ENCODE results near the gene ANKMY1. TPM values are rescaled to one million over a fixed set of nuclear protein-coding genes. Genes with fewer than 3 reads are reported as not detected.

ANKMY1 gene
- total and polyA plus RNA-seq, 2 experiments from 2014 or later: 2.3 to 8.9 TPM

GRCh38 chr2:240573071-240573515 lies 15.3 kb upstream of the ANKMY1 start:
- no peak overlapping the region for H3K27ac Mint-ChIP-seq
- H3F3A ChIP-seq (replicated peaks; ENCODE audit: low read depth): no peaks in the 10 kb centered on the region
- TF ChIP-seq ZNF331 (CRISPR knock-in tag; IDR thresholded peaks at IDR 0.05; ENCODE audit: low read depth) (no peak), STAT1 (IDR thresholded peaks at IDR 0.05; ENCODE audit: unreplicated experiment) (no peak), CREB1 (CRISPR knock-in tag; IDR thresholded peaks at IDR 0.05; ENCODE audit: low read depth) (no peak), ZNF462 (CRISPR knock-in tag; IDR thresholded peaks at IDR 0.05) (no peak), JUNB (IDR thresholded peaks at IDR 0.05; ENCODE audit: unreplicated experiment) (no peak), ZNF114 (CRISPR knock-in tag; IDR thresholded peaks at IDR 0.05) (no peak), CTCF (conservative IDR thresholded peaks at IDR 0.05; ENCODE audit: low read depth in 2 of 2) (no peak), REST (IDR thresholded peaks at IDR 0.05; ENCODE audit: unreplicated experiment) (no peak), EZH2phosphoT487 (IDR thresholded peaks at IDR 0.05; ENCODE audit: unreplicated experiment) (no peak), ETS1 (IDR thresholded peaks at IDR 0.05) (no peak), EZH2 (IDR thresholded peaks at IDR 0.05; ENCODE audit: low read depth, unreplicated experiment) (no peak), NANOG (IDR thresholded peaks at IDR 0.05; ENCODE audit: borderline replicate concordance) (no peak), POLR2AphosphoS5 (IDR thresholded peaks at IDR 0.05; ENCODE audit: low read depth) (no peak)

More at GRCh38 chr2:240573071-240573515, 15.3 kb upstream of the ANKMY1 start:
- Histone ChIP-seq H3K9me2 (ENCODE audit: insufficient read depth) (no peaks in the 10 kb centered on the region), H2AFZ (no peak overlapping the region), H4K20me1 (replicated peaks; ENCODE audit: insufficient read depth) (no peaks in the 10 kb centered on the region; the same call in 1 of the 2 replicates), H3K27me3 (ENCODE audit: insufficient read depth) (peaks cover 16% of the 10 kb centered on the region), H3K27ac (ENCODE audit: low read depth) (no peak overlapping the region), H3K4me1 (ENCODE audit: insufficient read depth) (0 out of 2 replicates have a peak, but pooled peaks cover 3% of the 10 kb centered on the region), H3K4me2 (no peak overlapping the region), H3K36me3 (ENCODE audit: insufficient read depth) (no peaks in the 10 kb centered on the region), H3K79me2 (replicated peaks; ENCODE audit: insufficient read depth) (no peaks in the 10 kb centered on the region), H3K4me3 (no peak overlapping the region)
- no peak for DNase-seq (ENCODE audit: low spot score)
- no peaks in the 10 kb centered on the region for H3K9me3 Mint-ChIP-seq
- H3K4me1 Mint-ChIP-seq: 0 out of 3 replicates have a peak, but pooled peaks cover 2% of the 10 kb centered on the region
- H3K36me3 Mint-ChIP-seq (ENCODE audit: low read depth): no peaks in the 10 kb centered on the region
- no peak overlapping the region for H3K4me3 Mint-ChIP-seq
- H3K27me3 Mint-ChIP-seq (ENCODE audit: insufficient read depth, low read depth, poor library complexity): peaks cover 19% of the 10 kb centered on the region
- ATAC-seq: no peak
